BLaER1 treated with 17β-estradiol and CSF1 and Interleukin-3, amounts not matched to agents 10 nM and 100 nM (cell line): ENCODE data around the gene TERC.

Experiments
- H3K27ac ChIP-seq, 11 experiments: shearing (Covaris generic); formaldehyde crosslinking; 2 replicates each; pipeline ENCODE4 v1.8.1; 2022
- H3K27me3 ChIP-seq, 11 experiments: shearing (Covaris generic); formaldehyde crosslinking; 2 replicates each; pipeline ENCODE4 v1.8.1; 2022
- H3K36me3 ChIP-seq, 11 experiments: shearing (Covaris generic); formaldehyde crosslinking; 2 replicates each; pipeline ENCODE4 v1.8.1; 2022
- H3K4me1 ChIP-seq, 10 experiments: shearing (Covaris generic); formaldehyde crosslinking; 2 replicates each; pipeline ENCODE4 v1.8.1; 2022
- H3K4me2 ChIP-seq, 11 experiments: shearing (Covaris generic); formaldehyde crosslinking; 2 replicates each; pipeline ENCODE4 v1.8.1; 2022
- H3K4me3 ChIP-seq, 10 experiments: shearing (Covaris generic); formaldehyde crosslinking; 2 replicates each; pipeline ENCODE4 v1.8.1; 2022
- H3K9ac ChIP-seq, 11 experiments: shearing (Covaris generic); formaldehyde crosslinking; 2 replicates each; pipeline ENCODE4 v1.8.1; 2022
- H3K9me3 ChIP-seq, 11 experiments: shearing (Covaris generic); formaldehyde crosslinking; replicated peaks in 1 of 11; 2 replicates each; pipeline ENCODE4 v1.8.1; 2022
- H4K20me1 ChIP-seq, 11 experiments: shearing (Covaris generic); formaldehyde crosslinking; 2 replicates each; pipeline ENCODE4 v1.8.1; 2022
- Cebpa-rat ChIP-seq, 11 experiments: shearing (Covaris generic); IDR thresholded peaks; 2 replicates each; pipeline ENCODE4 v1.8.1; 2022

The TERC gene

GRCh38 chr3:169759256-169759655, 5.6 kb downstream of the TERC start:
- no peaks in the 10 kb centered on the region for H3K36me3 ChIP-seq
- peaks cover 0 to 12% (median 3%) of the 10 kb centered on the region in 11 experiments; a peak in 7 of 22 replicates for H3K9me3 ChIP-seq
- H3K9ac ChIP-seq = no peak overlapping the region
- H3K27me3 ChIP-seq = peaks cover 0 to 3% (median 0%) of the 10 kb centered on the region in 11 experiments; a peak in 2 of 22 replicates
- H3K4me1 ChIP-seq = peaks cover 13 to 36% (median 25%) of the 10 kb centered on the region in 10 experiments; a peak in 19 of 20 replicates
- H3K4me2 ChIP-seq = peak overlapping the region; percentile 10 to 63 (median 43); a peak in 21 of 22 replicates
- no peaks in the 10 kb centered on the region for H4K20me1 ChIP-seq
- H3K4me3 ChIP-seq = no peak overlapping the region
- TF ChIP-seq Cebpa-rat (IDR thresholded peaks at IDR 0.05) = no peak
- H3K27ac ChIP-seq = peak overlapping the region in 1 of 11 experiments; percentile 13; a peak in 1 of 22 replicates

GRCh38 chr3:169758359-169758994, 6.4 kb downstream of the TERC start:
- Histone ChIP-seq H3K27me3 (no peaks in the 10 kb centered on the region), H3K4me2 (peak overlapping the region in 9 of 11 experiments; percentile 3 to 63 (median 43); a peak in 14 of 22 replicates), H3K9me3 (peaks cover 0 to 12% (median 3%) of the 10 kb centered on the region in 11 experiments; a peak in 7 of 22 replicates), H3K4me3 (no peak overlapping the region), H3K9ac (no peak overlapping the region), H4K20me1 (no peaks in the 10 kb centered on the region), H3K36me3 (no peaks in the 10 kb centered on the region), H3K27ac (no peak overlapping the region), H3K4me1 (peaks cover 8 to 28% (median 17%) of the 10 kb centered on the region in 10 experiments; a peak in 19 of 20 replicates)
- TF ChIP-seq Cebpa-rat (IDR thresholded peaks at IDR 0.05) = no peak

GRCh38 chr3:169755488-169755887, 9.4 kb downstream of the TERC start:
- no peak overlapping the region for H3K4me2 ChIP-seq
- H3K36me3 ChIP-seq = no peaks in the 10 kb centered on the region
- no peak overlapping the region for H3K4me3 ChIP-seq
- H3K27me3 ChIP-seq = no peaks in the 10 kb centered on the region
- H4K20me1 ChIP-seq = no peaks in the 10 kb centered on the region
- H3K27ac ChIP-seq = no peak overlapping the region
- no peak overlapping the region for H3K9ac ChIP-seq
- H3K9me3 ChIP-seq = peaks cover 0 to 6% (median 0%) of the 10 kb centered on the region in 11 experiments; a peak in 3 of 22 replicates
- no peak for TF ChIP-seq Cebpa-rat (IDR thresholded peaks at IDR 0.05)
- H3K4me1 ChIP-seq = peaks cover 8 to 19% (median 15%) of the 10 kb centered on the region in 10 experiments; a peak in 19 of 20 replicates

GRCh38 chr3:169754711-169755110, 10.1 kb downstream of the TERC start:
- Histone ChIP-seq H3K4me3 (no peak overlapping the region), H3K9me3 (no peaks in the 10 kb centered on the region), H3K4me1 (peaks cover 8 to 15% (median 14%) of the 10 kb centered on the region in 10 experiments; a peak in 19 of 20 replicates), H3K27me3 (no peaks in the 10 kb centered on the region), H3K9ac (no peak overlapping the region), H3K4me2 (no peak overlapping the region), H3K27ac (no peak overlapping the region), H4K20me1 (no peaks in the 10 kb centered on the region), H3K36me3 (no peaks in the 10 kb centered on the region)
- TF ChIP-seq Cebpa-rat (IDR thresholded peaks at IDR 0.05) = no peak

GRCh38 chr3:169751875-169752274, 13.0 kb downstream of the TERC start:
- H3K27ac ChIP-seq = no peak overlapping the region
- no peaks in the 10 kb centered on the region for H4K20me1 ChIP-seq
- no peaks in the 10 kb centered on the region for H3K36me3 ChIP-seq
- H3K9ac ChIP-seq = no peak overlapping the region
- no peak overlapping the region for H3K4me3 ChIP-seq
- no peak for TF ChIP-seq Cebpa-rat (IDR thresholded peaks at IDR 0.05)
- no peaks in the 10 kb centered on the region for H3K4me1 ChIP-seq
- H3K27me3 ChIP-seq = no peaks in the 10 kb centered on the region
- H3K4me2 ChIP-seq = no peak overlapping the region
- H3K9me3 ChIP-seq = no peaks in the 10 kb centered on the region

- Histone ChIP-seq H3K4me1 (no peaks in the 10 kb centered on the region), H3K4me3 (no peak overlapping the region), H4K20me1 (no peaks in the 10 kb centered on the region), H3K4me2 (no peak overlapping the region), H3K27me3 (no peaks in the 10 kb centered on the region), H3K27ac (no peak overlapping the region), H3K9ac (no peak overlapping the region), H3K9me3 (no peaks in the 10 kb centered on the region), H3K36me3 (no peaks in the 10 kb centered on the region)
- no peak for TF ChIP-seq Cebpa-rat (IDR thresholded peaks at IDR 0.05)
Measured at GRCh38 chr3:169750665-169751064, 14.2 kb downstream of the TERC start.

- no peak overlapping the region for H3K9ac ChIP-seq
- no peak overlapping the region for H3K4me2 ChIP-seq
- no peaks in the 10 kb centered on the region for H3K27me3 ChIP-seq
- no peak for TF ChIP-seq Cebpa-rat (IDR thresholded peaks at IDR 0.05)
- H3K4me1 ChIP-seq = peaks cover 0 to 2% (median 0%) of the 10 kb centered on the region in 10 experiments; a peak in 2 of 20 replicates
- no peaks in the 10 kb centered on the region for H4K20me1 ChIP-seq
- no peaks in the 10 kb centered on the region for H3K9me3 ChIP-seq
- no peak overlapping the region for H3K27ac ChIP-seq
- no peak overlapping the region for H3K4me3 ChIP-seq
- no peaks in the 10 kb centered on the region for H3K36me3 ChIP-seq
Measured at GRCh38 chr3:169748670-169749069, 16.2 kb downstream of the TERC start.

GRCh38 chr3:169746924-169747323, 17.9 kb downstream of the TERC start:
- H3K4me2 ChIP-seq = no peak overlapping the region; a peak in 1 of 22 replicates
- TF ChIP-seq Cebpa-rat (IDR thresholded peaks at IDR 0.05) = no peak
- H4K20me1 ChIP-seq = no peaks in the 10 kb centered on the region
- no peaks in the 10 kb centered on the region for H3K27me3 ChIP-seq
- no peak overlapping the region for H3K4me3 ChIP-seq
- H3K9ac ChIP-seq = no peak overlapping the region
- H3K27ac ChIP-seq = no peak overlapping the region
- peaks cover 0 to 10% (median 0%) of the 10 kb centered on the region in 10 experiments; a peak in 5 of 20 replicates for H3K4me1 ChIP-seq
- no peaks in the 10 kb centered on the region for H3K36me3 ChIP-seq
- no peaks in the 10 kb centered on the region for H3K9me3 ChIP-seq

- H3K9ac ChIP-seq = no peak overlapping the region
- no peak overlapping the region for H3K4me2 ChIP-seq
- no peaks in the 10 kb centered on the region for H4K20me1 ChIP-seq
- no peak overlapping the region for H3K27ac ChIP-seq
- no peaks in the 10 kb centered on the region for H3K27me3 ChIP-seq
- no peak overlapping the region for H3K4me3 ChIP-seq
- TF ChIP-seq Cebpa-rat (IDR thresholded peaks at IDR 0.05) = no peak
- H3K36me3 ChIP-seq = no peaks in the 10 kb centered on the region
- peaks cover 0 to 10% (median 0%) of the 10 kb centered on the region in 10 experiments; a peak in 5 of 20 replicates for H3K4me1 ChIP-seq
- H3K9me3 ChIP-seq = no peaks in the 10 kb centered on the region
Measured at GRCh38 chr3:169744366-169745054, 20.4 kb downstream of the TERC start.
